Osteoblast (primary cell): Measurements from ENCODE around the gene UHRF2. TPM values are rescaled to one million over a fixed set of nuclear protein-coding genes. Genes with fewer than 3 reads are reported as not detected.

Source experiments
- DNase-seq: peaks from one replicate; pipeline ENCODE4 v3.0.0; 2011; ENCODE audit warnings: low spot score, mixed read lengths; ENCODE audit not compliant: insufficient read length; ENCODE audit errors: missing footprints
- H2AFZ ChIP-seq: 2 replicates; pipeline ENCODE4 v1.6.0; 2011; ENCODE audit warnings: mild to moderate bottlenecking, low read length
- H3K27ac ChIP-seq: 2 replicates; pipeline ENCODE4 v1.5.1; 2011; ENCODE audit warnings: mild to moderate bottlenecking, low read depth, low read length, moderate library complexity
- H3K27me3 ChIP-seq: 2 replicates; pipeline ENCODE4 v1.6.0; 2012; ENCODE audit warnings: mild to moderate bottlenecking, control low read depth, inconsistent platforms, low read length, moderate library complexity; ENCODE audit not compliant: insufficient read depth
- H3K36me3 ChIP-seq: 2 replicates; pipeline ENCODE4 v1.5.1; 2011; ENCODE audit warnings: mild to moderate bottlenecking, low read length, control low read depth, moderate library complexity; ENCODE audit not compliant: insufficient read depth
- H3K4me1 ChIP-seq: 2 replicates; pipeline ENCODE4 v1.5.1; 2011; ENCODE audit warnings: mild to moderate bottlenecking, low read length, control low read depth, moderate library complexity; ENCODE audit not compliant: insufficient read depth
- H3K4me2 ChIP-seq: 2 replicates; pipeline ENCODE4 v1.6.0; 2011; ENCODE audit warnings: mild to moderate bottlenecking, low read length; ENCODE audit not compliant: insufficient read depth
- H3K4me3 ChIP-seq: fragments of 200-600 bp; sonication (generic); 3 replicates; pipeline ENCODE4 v1.5.1; 2012; ENCODE audit warnings: mild to moderate bottlenecking, low read length, inconsistent platforms; ENCODE audit not compliant: insufficient read depth
- H3K79me2 ChIP-seq: 2 replicates; pipeline ENCODE4 v1.6.0; 2012; ENCODE audit warnings: mild to moderate bottlenecking, low read length, control low read depth, inconsistent platforms; ENCODE audit not compliant: insufficient read depth
- H3K9me3 ChIP-seq: 2 replicates; pipeline ENCODE4 v1.5.1; 2011; ENCODE audit warnings: low read depth, low read length, control low read depth
- H4K20me1 ChIP-seq: 2 replicates; pipeline ENCODE4 v1.6.0; 2012; ENCODE audit warnings: mild to moderate bottlenecking, low read length, control low read depth; ENCODE audit not compliant: insufficient read depth
- CTCF ChIP-seq: IDR thresholded peaks from 2 replicates; pipeline ENCODE4 v1.5.1; 2011; ENCODE audit warnings: mild to moderate bottlenecking, low read depth, low read length, moderate library complexity; ENCODE audit errors: extremely low read depth
- total RNA-seq: library from RNA; depleted of rRNA; stranded (reverse); fragments of >200 nt; gene quantifications from 2 replicates; pipeline ENCODE4 v1.2.3, GENCODE V29; 2012

Gene UHRF2
- total RNA-seq, 1 donor, result 84.3 TPM

- Histone ChIP-seq H3K4me3 (no peak overlapping the region), H3K4me2 (no peak overlapping the region), H3K79me2 (peaks cover 34% of the 10 kb centered on the region), H3K9me3 (no peaks in the 10 kb centered on the region), H4K20me1 (peaks cover 16% of the 10 kb centered on the region), H3K27ac (no peak overlapping the region), H3K36me3 (no peaks in the 10 kb centered on the region), H3K4me1 (peaks cover 14% of the 10 kb centered on the region), H2AFZ (no peak overlapping the region), H3K27me3 (no peaks in the 10 kb centered on the region)
- no peak for TF ChIP-seq CTCF
- DNase-seq, result no peak
These were observed 2.4 kb upstream of the UHRF2 start for GRCh38 chr9:6410633-6411032.

- Histone ChIP-seq H3K4me2 (peak overlapping the region; percentile 80), H3K4me3 (peak overlapping the region; percentile 83), H2AFZ (peak overlapping the region; percentile 44), H4K20me1 (peaks cover 33% of the 10 kb centered on the region), H3K36me3 (peaks cover 3% of the 10 kb centered on the region), H3K27ac (peak overlapping the region; percentile 65), H3K4me1 (peaks cover 35% of the 10 kb centered on the region), H3K27me3 (no peaks in the 10 kb centered on the region), H3K79me2 (peaks cover 62% of the 10 kb centered on the region), H3K9me3 (no peaks in the 10 kb centered on the region)
- peak; percentile 72 for DNase-seq
- no peak for TF ChIP-seq CTCF
These were observed 607 bp downstream of the UHRF2 start for GRCh38 chr9:6413365-6414246.

GRCh38 chr9:6414247-6414641, 1.2 kb downstream of the UHRF2 start:
- no peaks in the 10 kb centered on the region for H3K27me3 ChIP-seq
- H4K20me1 ChIP-seq, result peaks cover 36% of the 10 kb centered on the region
- H3K27ac ChIP-seq, result peak overlapping the region; percentile 65
- peaks cover 68% of the 10 kb centered on the region for H3K79me2 ChIP-seq
- H3K4me1 ChIP-seq, result peaks cover 38% of the 10 kb centered on the region
- H3K4me2 ChIP-seq, result peak overlapping the region; percentile 80
- peak overlapping the region; percentile 83 for H3K4me3 ChIP-seq
- TF ChIP-seq CTCF, result no peak
- H3K36me3 ChIP-seq, result peaks cover 3% of the 10 kb centered on the region
- H3K9me3 ChIP-seq, result no peaks in the 10 kb centered on the region
- peak overlapping the region; percentile 44 for H2AFZ ChIP-seq
- DNase-seq, result peak; percentile 80

GRCh38 chr9:6415266-6415665, 2.3 kb downstream of the UHRF2 start:
- Histone ChIP-seq H2AFZ (no peak overlapping the region), H4K20me1 (peaks cover 36% of the 10 kb centered on the region), H3K36me3 (peaks cover 3% of the 10 kb centered on the region), H3K4me1 (peaks cover 38% of the 10 kb centered on the region), H3K9me3 (no peaks in the 10 kb centered on the region), H3K27ac (no peak overlapping the region), H3K79me2 (peaks cover 79% of the 10 kb centered on the region), H3K4me3 (peak overlapping the region; percentile 83), H3K27me3 (no peaks in the 10 kb centered on the region), H3K4me2 (peak overlapping the region; percentile 80)
- no peak for TF ChIP-seq CTCF
- DNase-seq, result peak; percentile 58
